Right cardiac atrium (tissue), 5 donors: ENCODE results near the gene RFX1. TPM values are rescaled to one million over a fixed set of nuclear protein-coding genes. Genes with fewer than 3 reads are reported as not detected.
"Not testable (repeated sequence)": the region's sequence is repeated elsewhere in the genome, so short reads cannot be mapped to it uniquely, and the experiment has no call there.

Source experiments
- ATAC-seq, 2 donors: fragments of 200-7000 bp; cut with Tn5 transposase; one replicate each; pipeline versions ENCODE4 v1.8.0 to v1.9.1; 2020; ENCODE audit warnings: moderate library complexity in 2 of 2, mild to moderate bottlenecking in 1 of 2
- DNase-seq, 3 donors: peaks; one replicate each; pipeline ENCODE4 v3.0.0-alpha.2; 2020
- H3K27ac ChIP-seq: one replicate; pipeline ENCODE4 v1.5.1; 2013; ENCODE audit warnings: mild to moderate bottlenecking, low read length, control low read depth, moderate library complexity
- H3K27me3 ChIP-seq: one replicate; pipeline ENCODE4 v1.6.1; 2013; ENCODE audit not compliant: control insufficient read depth, insufficient read depth
- H3K4me1 ChIP-seq: one replicate; pipeline ENCODE4 v1.6.1; 2013; ENCODE audit warnings: low read length; ENCODE audit not compliant: control insufficient read depth, insufficient read depth
- H3K4me3 ChIP-seq: one replicate; pipeline ENCODE4 v1.5.1; 2013; ENCODE audit warnings: low read length, control low read depth
- H3K9me3 ChIP-seq: one replicate; pipeline ENCODE4 v1.6.1; 2013; ENCODE audit warnings: low read length; ENCODE audit not compliant: control insufficient read depth
- WGBS: extraction: QIAGEN DNeasy Blood & Tissue Kit; methylation state at CpG from one replicate; pipeline ENCODE4 v1.1.7; 2013; 5-methylcytosine and 5-hydroxymethylcytosine counted together
- intact Hi-C, 4 donors: fragments of 100-400 bp; cut with DNase I; formaldehyde crosslinking; loops; one replicate each; pipeline versions ENCODE4 v1.11.0 to v1.14.0; 2022 to 2023
- polyA plus RNA-seq: library from polyadenylated mRNA; stranded (reverse); fragments of 200-250 nt; gene quantifications from one replicate; pipeline ENCODE4 v1.2.3, GENCODE V29; 2013
- total RNA-seq, 4 donors: library from RNA; stranded (reverse); fragmentation: NEBNext Ultra II Directional; extraction: Animal tissue kit (Norgen Biotek cat#: 25700); gene quantifications; one replicate each; pipeline ENCODE4 v1.2.1, GENCODE V29; 2021
- donor health status: healthy with polysubstance abuse.
- donor health status: DM: no; HTN: yes; CAD: no.
- donor health status: DM: no; HTN: no; CAD: no.
- donor health status: DM: no; HTN: yes; CAD: no; lungs with severe emphysema.
- donor health status: DM: yes; HTN: yes; CAD: no.

RFX1 gene
- total and polyA plus RNA-seq, 5 donors: 7.0 to 15.6 (median 11.5) TPM

- DNase-seq (no peak), ATAC-seq (peak in 1 of 2 donors; percentile 77)
- Histone ChIP-seq H3K27me3 (no peaks in the 10 kb centered on the region), H3K27ac (peak overlapping the region; percentile 23), H3K4me1 (no peaks in the 10 kb centered on the region), H3K4me3 (no peak overlapping the region), H3K9me3 (no peaks in the 10 kb centered on the region)
- 65% methylated on average over 8 of the region's 8 CpGs for WGBS
- intact Hi-C loops: no loop called here
Observed at GRCh38 chr19:13926715-13927114, 79.4 kb downstream of the RFX1 start.

DNA sequence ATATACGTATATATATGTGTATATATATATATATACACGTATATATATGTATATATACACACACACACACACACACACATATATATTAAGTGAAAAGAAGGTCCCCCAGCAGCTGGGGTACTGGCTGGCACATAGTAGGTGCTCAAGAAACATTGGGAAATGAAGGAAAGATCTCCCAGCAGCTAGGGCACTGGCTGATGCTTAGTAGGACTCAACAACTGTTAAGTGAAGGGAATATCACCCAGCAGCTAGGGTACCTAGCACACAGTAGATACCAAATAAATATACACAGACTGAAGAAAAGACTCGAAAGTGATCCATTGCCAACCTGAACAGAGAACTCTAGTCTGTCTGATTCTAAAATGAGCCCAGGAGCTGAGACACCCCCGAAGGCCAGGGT is 80.1 kb downstream of the RFX1 start:
- DNase-seq: no peak
- H3K9me3 ChIP-seq: no peaks in the 10 kb centered on the region
- H3K27ac ChIP-seq: peak overlapping the region; percentile 23
- no peaks in the 10 kb centered on the region for H3K27me3 ChIP-seq
- intact Hi-C loops: no loop called here
- H3K4me1 ChIP-seq: no peaks in the 10 kb centered on the region
- WGBS: 85% methylated on average over 4 of the region's 4 CpGs
- H3K4me3 ChIP-seq: no peak overlapping the region
- ATAC-seq: no peak

- DNase-seq (no peak), ATAC-seq (no peak)
- H3K4me1 ChIP-seq: no peaks in the 10 kb centered on the region
- whole genome bisulfite sequencing: 94% methylated on average over 28 of the region's 28 CpGs
- intact Hi-C loops: no loop called here
- H3K27me3 ChIP-seq: no peaks in the 10 kb centered on the region
- H3K9me3 ChIP-seq: no peaks in the 10 kb centered on the region
- H3K27ac ChIP-seq: no peak overlapping the region
- H3K4me3 ChIP-seq: no peak overlapping the region
Observed at GRCh38 chr19:13923194-13923987, 82.7 kb downstream of the RFX1 start.

DNA sequence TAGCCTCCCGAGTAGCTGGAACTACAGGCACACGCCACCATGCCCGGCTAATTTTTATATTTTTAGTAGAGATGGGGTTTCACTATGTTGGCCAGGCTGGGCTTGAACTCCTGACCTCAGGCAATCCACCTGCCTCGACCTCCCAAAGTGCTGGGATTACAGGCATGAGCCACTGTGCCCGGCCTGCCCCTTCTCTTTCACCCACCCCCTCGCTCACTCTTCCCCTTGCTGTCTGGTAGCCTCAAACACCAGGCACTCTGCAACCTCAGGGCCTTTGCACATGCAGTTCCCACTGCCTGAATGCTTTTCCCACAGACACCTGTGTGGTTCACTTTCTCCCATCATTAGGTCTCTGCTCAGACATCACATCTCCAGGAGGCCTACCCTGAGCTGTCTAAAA is 84.0 kb downstream of the RFX1 start:
- H3K27ac ChIP-seq, H3K9me3 ChIP-seq, H3K4me3 ChIP-seq, H3K4me1 ChIP-seq, intact Hi-C loops, DNase-seq, H3K27me3 ChIP-seq, ATAC-seq: not testable (repeated sequence)
- 97% methylated on average over 6 of the region's 6 CpGs for WGBS

- Histone ChIP-seq H3K4me3 (no peak overlapping the region), H3K27ac (no peak overlapping the region), H3K4me1 (no peaks in the 10 kb centered on the region), H3K27me3 (no peaks in the 10 kb centered on the region), H3K9me3 (no peaks in the 10 kb centered on the region)
- DNase-seq (no peak), ATAC-seq (peak in 1 of 2 donors; percentile 44)
- intact Hi-C loops: no loop called here
- 90% methylated on average over 2 of the region's 2 CpGs for WGBS
Observed at GRCh38 chr19:13920940-13921747, 85.0 kb downstream of the RFX1 start.

- H3K4me3 ChIP-seq: no peak overlapping the region
- DNase-seq (no peak), ATAC-seq (peak in 1 of 2 donors; percentile 5)
- intact Hi-C loops: no loop called here
- 97% methylated on average over 11 of the region's 11 CpGs for WGBS
- H3K27me3 ChIP-seq: no peaks in the 10 kb centered on the region
- no peak overlapping the region for H3K27ac ChIP-seq
- no peaks in the 10 kb centered on the region for H3K4me1 ChIP-seq
- H3K9me3 ChIP-seq: no peaks in the 10 kb centered on the region
Observed at GRCh38 chr19:13920524-13920923, 85.6 kb downstream of the RFX1 start.

DNA sequence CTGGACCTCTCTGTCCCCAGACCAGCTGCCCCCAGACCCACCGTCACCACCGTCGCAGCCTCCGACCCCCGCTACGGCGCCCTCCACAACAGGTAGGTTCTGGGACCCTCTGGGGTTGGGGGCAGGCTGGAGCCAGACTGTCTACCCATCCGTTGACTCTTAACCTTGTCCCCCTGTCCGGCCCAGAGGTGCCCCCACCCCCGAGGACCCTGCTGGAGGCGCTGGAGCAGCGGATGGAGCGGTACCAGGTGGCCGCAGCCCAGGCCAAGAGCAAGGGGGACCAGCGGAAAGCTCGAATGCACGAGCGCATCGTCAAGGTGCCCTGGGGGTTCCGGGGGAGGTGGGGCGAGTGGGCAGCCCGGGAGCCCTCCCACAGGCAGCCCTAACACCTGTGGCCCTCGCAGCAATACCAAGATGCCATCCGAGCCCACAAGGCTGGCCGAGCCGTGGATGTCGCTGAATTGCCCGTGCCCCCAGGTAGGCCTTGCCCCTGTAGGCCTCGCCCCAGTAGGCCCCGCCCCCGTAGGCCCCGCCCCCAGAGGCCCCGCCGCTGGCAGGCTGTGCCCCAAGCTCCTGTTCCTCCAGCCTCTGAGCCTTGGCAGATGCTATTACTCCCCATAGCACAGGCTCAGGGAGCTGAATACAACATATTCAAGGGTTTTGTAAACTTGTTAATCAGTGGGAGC is 87.3 kb downstream of the RFX1 start:
- WGBS: 87% methylated on average over 34 of the region's 34 CpGs
- DNase-seq: no peak
- H3K27ac ChIP-seq: no peak overlapping the region
- no peaks in the 10 kb centered on the region for H3K9me3 ChIP-seq
- H3K4me1 ChIP-seq: no peaks in the 10 kb centered on the region
- H3K4me3 ChIP-seq: no peak overlapping the region
- intact Hi-C loops: no loop called here
- ATAC-seq: peak in 1 of 2 donors; percentile 10
- H3K27me3 ChIP-seq: no peaks in the 10 kb centered on the region

- peak in 2 of 3 donors; percentile 72 for DNase-seq
- ATAC-seq: peak in 1 of 2 donors; percentile 62
- 68% methylated on average over 14 of the region's 14 CpGs for WGBS
Observed at GRCh38 chr19:13917888-13918406, 88.2 kb downstream of the RFX1 start.

GRCh38 chr19:13914777-13915176 is 91.3 kb downstream of the RFX1 start:
- ATAC-seq: no peak
- intact Hi-C loops: no loop called here
- 82% methylated on average over 3 of the region's 3 CpGs for WGBS

More at GRCh38 chr19:13917888-13918406, 88.2 kb downstream of the RFX1 start:
- intact Hi-C loops: no loop called here
- H3K27me3 ChIP-seq: no peaks in the 10 kb centered on the region
- no peak overlapping the region for H3K27ac ChIP-seq
- H3K4me3 ChIP-seq: no peak overlapping the region
- no peaks in the 10 kb centered on the region for H3K9me3 ChIP-seq
- no peaks in the 10 kb centered on the region for H3K4me1 ChIP-seq

DNA sequence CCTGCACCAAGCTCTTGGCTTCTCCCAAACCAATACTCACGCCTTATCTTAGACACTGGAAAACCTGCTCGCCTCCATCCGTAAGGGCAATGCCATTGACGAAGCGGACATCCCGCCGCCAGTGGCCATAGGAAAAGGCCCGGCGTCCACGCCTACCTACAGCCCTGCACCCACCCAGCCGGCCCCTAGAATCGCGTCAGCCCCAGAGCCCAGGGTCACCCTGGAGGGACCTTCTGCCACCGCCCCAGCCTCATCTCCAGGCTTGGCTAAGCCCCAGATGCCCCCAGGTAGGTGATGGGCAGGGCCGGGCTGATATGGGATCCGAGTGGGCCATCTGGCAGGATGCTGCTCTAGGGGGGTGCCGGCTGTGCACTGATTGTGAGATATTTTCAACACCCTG is 92.8 kb downstream of the RFX1 start:
- no peaks in the 10 kb centered on the region for H3K4me1 ChIP-seq
- no peaks in the 10 kb centered on the region for H3K27me3 ChIP-seq
- no peak overlapping the region for H3K4me3 ChIP-seq
- WGBS: 92% methylated on average over 17 of the region's 17 CpGs
- ATAC-seq (no peak), DNase-seq (no peak)
- intact Hi-C loops: no loop called here
- no peak overlapping the region for H3K27ac ChIP-seq
- no peaks in the 10 kb centered on the region for H3K9me3 ChIP-seq

More at GRCh38 chr19:13914777-13915176, 91.3 kb downstream of the RFX1 start:
- H3K27me3 ChIP-seq: no peaks in the 10 kb centered on the region
- H3K4me3 ChIP-seq: no peak overlapping the region
- no peak for DNase-seq
- no peak overlapping the region for H3K27ac ChIP-seq
- H3K4me1 ChIP-seq: no peaks in the 10 kb centered on the region
- no peaks in the 10 kb centered on the region for H3K9me3 ChIP-seq
